Measurements from ENCODE around the gene CENPL.

The CENPL gene

GRCh38 chr1:173758980-173759379, 65.7 kb downstream of the CENPL start:
- no peak for DNase-seq

- no peak for DNase-seq
Observed at GRCh38 chr1:173758110-173758509, 66.6 kb downstream of the CENPL start.

GRCh38 chr1:173757666-173758065, 67.0 kb downstream of the CENPL start:
- DNase-seq: no peak

DNA sequence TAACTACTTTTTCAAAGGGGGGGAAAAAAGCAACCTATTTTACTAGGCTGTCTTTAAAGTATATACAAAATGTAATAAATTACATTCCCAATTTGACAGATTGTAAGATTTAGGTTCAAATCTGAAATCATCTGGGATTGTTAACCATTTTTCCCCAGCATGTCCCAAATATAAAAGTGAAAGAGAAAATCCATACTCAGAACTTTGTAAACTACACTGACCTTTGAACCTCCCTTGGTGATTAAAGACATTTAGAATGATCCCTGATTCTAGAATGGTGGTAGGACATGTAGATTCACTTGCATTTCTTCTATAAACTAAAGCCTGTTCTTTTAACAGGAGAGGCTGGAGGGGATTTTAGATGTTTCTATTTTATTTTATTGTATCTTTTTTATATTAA, 70.9 kb downstream of the CENPL start:
- DNase-seq: no peak
